K562 (cell line): ENCODE measurements around the gene MICAL2. TPM values are rescaled to one million over a fixed set of nuclear protein-coding genes. Genes with fewer than 3 reads are reported as not detected.

Source experiments
- DACH1 ChIP-seq: fragments of 450-650 bp; IDR thresholded peaks from 2 replicates; pipeline ENCODE4 v1.6.1; 2018; ENCODE audit not compliant: partially characterized antibody
- MNT ChIP-seq, 2 experiments: fragments of 450-650 bp; conservative IDR thresholded peaks; 2 replicates each; pipeline ENCODE4 v1.6.1; 2017; ENCODE audit warnings: mild to moderate bottlenecking in 2 of 2, moderate library complexity in 2 of 2
- NCOA4 ChIP-seq: fragments of 450-650 bp; IDR thresholded peaks from 2 replicates; pipeline ENCODE4 v1.6.1; 2018; ENCODE audit warnings: mild to moderate bottlenecking; ENCODE audit not compliant: partially characterized antibody
- NRF1 ChIP-seq, 2 experiments: fragments of 450-650 bp; IDR thresholded peaks in 1 of 2; conservative IDR thresholded peaks in 1 of 2; 2 replicates each; pipeline ENCODE4 v1.6.1; 2014; ENCODE audit warnings: mild to moderate bottlenecking in 2 of 2
- OTX1 ChIP-seq: fragments of 450-650 bp; formaldehyde crosslinking; IDR thresholded peaks from 2 replicates; pipeline ENCODE4 v1.4.0; 2022; ENCODE audit warnings: mild to moderate bottlenecking
- POLR2AphosphoS2 ChIP-seq: IDR thresholded peaks from 2 replicates; pipeline ENCODE4 v1.6.1; 2012; ENCODE audit warnings: low read length, improper control_type of control experiment
- PTTG1 ChIP-seq: fragments of 450-650 bp; IDR thresholded peaks from 2 replicates; pipeline ENCODE4 v1.6.1; 2016; ENCODE audit warnings: low read depth, mild to moderate bottlenecking, missing genetic modification characterization, missing compliant biosample characterization
- RBM25 ChIP-seq: fragments of 200-400 bp; formaldehyde crosslinking; IDR thresholded peaks from 2 replicates; pipeline ENCODE4 v1.6.1; 2018; ENCODE audit warnings: low read length, low read depth, moderate library complexity; ENCODE audit not compliant: severe bottlenecking
- SP2 ChIP-seq: IDR thresholded peaks from 2 replicates; pipeline ENCODE4 v1.6.1; 2011; ENCODE audit warnings: mild to moderate bottlenecking, low read depth, low read length, moderate library complexity; ENCODE audit not compliant: poor library complexity, severe bottlenecking; ENCODE audit errors: extremely low read depth
- SRSF7 ChIP-seq: fragments of 200-400 bp; formaldehyde crosslinking; optimal IDR thresholded peaks from 2 replicates; pipeline ENCODE3; 2017; ENCODE audit warnings: mild to moderate bottlenecking, low read depth, low read length
- TFAP4 ChIP-seq: sonication (generic); formaldehyde crosslinking; IDR thresholded peaks from 2 replicates; pipeline ENCODE4 v1.8.0; 2022; ENCODE audit warnings: missing genetic modification reagents, mild to moderate bottlenecking, moderate library complexity, borderline replicate concordance
- ZNF143 ChIP-seq: sonication (generic); formaldehyde crosslinking; IDR thresholded peaks from 2 replicates; pipeline ENCODE4 v1.9.0; 2022; ENCODE audit warnings: mild to moderate bottlenecking, missing genetic modification reagents
- ZNF197 ChIP-seq: fragments of 200-800 bp; sonication (Bioruptor generic); IDR thresholded peaks from 2 replicates; pipeline ENCODE4 v1.6.1; 2016; ENCODE audit warnings: low read depth, missing genetic modification characterization, missing compliant biosample characterization
- ZNF764 ChIP-seq: fragments of 250-450 bp; sonication (Bioruptor Pico); IDR thresholded peaks from 2 replicates; pipeline ENCODE4 v1.4.0; 2020; ENCODE audit warnings: low read depth, mild to moderate bottlenecking, moderate library complexity
- polyA plus RNA-seq, 8 experiments: library from polyadenylated mRNA; depleted of rRNA in 4 of 8; stranded (reverse) in 5 of 8; unstranded in 3 of 8; fragments of >200 nt; fragmentation: Nextera tagmentation in 2 of 8; fragmentation: Illumina TruSeq in 1 of 8; extraction: Ambion mirVana in 2 of 8; extraction: Trizol in 1 of 8; gene quantifications; 2 replicates each; pipeline versions ENCODE4 v1.2.1 to v1.2.3, GENCODE V29; 2011 to 2014; ENCODE audit warnings: inconsistent platforms in 1 of 8, missing spikeins in 1 of 8
- total RNA-seq, 7 experiments: library from RNA; depleted of rRNA in 6 of 7; stranded (reverse); fragments of >200 nt in 6 of 7; fragmentation: Illumina TruSeq in 2 of 7; extraction: Trizol in 2 of 7; gene quantifications; 2 replicates each; pipeline versions ENCODE4 v1.2.1 to v1.2.3, GENCODE V29; 2011 to 2021; ENCODE audit warnings: low replicate concordance in 1 of 7
- TF ChIP-seq, protein P1 (sequence below), 2 experiments: fragments of 450-650 bp in 1 of 2; sonication (generic) in 1 of 2; formaldehyde crosslinking in 1 of 2; IDR thresholded peaks; 2 replicates each; pipeline versions ENCODE4 v1.7.1 to v1.9.0; 2016 to 2022; ENCODE audit warnings: inconsistent platforms in 1 of 2, mild to moderate bottlenecking in 1 of 2, missing genetic modification reagents in 1 of 2

Gene MICAL2
- total and polyA plus RNA-seq, 9 of the 15 experiments (the other 6 are each of a cell fraction or from before 2014, with no cell fraction given), result 4.7 to 64.2 (median 33.6) TPM

- TF ChIP-seq SRSF7, result no peak
- no peak for TF ChIP-seq NCOA4
- TF ChIP-seq TFAP4 (CRISPR knock-in tag), result peak; percentile 75; the same call in 1 of the 2 replicates
- no peak for TF ChIP-seq ZNF143 (CRISPR knock-in tag)
- no peak for TF ChIP-seq RBM25
- no peak for TF ChIP-seq OTX1
- TF ChIP-seq, protein P1, sequence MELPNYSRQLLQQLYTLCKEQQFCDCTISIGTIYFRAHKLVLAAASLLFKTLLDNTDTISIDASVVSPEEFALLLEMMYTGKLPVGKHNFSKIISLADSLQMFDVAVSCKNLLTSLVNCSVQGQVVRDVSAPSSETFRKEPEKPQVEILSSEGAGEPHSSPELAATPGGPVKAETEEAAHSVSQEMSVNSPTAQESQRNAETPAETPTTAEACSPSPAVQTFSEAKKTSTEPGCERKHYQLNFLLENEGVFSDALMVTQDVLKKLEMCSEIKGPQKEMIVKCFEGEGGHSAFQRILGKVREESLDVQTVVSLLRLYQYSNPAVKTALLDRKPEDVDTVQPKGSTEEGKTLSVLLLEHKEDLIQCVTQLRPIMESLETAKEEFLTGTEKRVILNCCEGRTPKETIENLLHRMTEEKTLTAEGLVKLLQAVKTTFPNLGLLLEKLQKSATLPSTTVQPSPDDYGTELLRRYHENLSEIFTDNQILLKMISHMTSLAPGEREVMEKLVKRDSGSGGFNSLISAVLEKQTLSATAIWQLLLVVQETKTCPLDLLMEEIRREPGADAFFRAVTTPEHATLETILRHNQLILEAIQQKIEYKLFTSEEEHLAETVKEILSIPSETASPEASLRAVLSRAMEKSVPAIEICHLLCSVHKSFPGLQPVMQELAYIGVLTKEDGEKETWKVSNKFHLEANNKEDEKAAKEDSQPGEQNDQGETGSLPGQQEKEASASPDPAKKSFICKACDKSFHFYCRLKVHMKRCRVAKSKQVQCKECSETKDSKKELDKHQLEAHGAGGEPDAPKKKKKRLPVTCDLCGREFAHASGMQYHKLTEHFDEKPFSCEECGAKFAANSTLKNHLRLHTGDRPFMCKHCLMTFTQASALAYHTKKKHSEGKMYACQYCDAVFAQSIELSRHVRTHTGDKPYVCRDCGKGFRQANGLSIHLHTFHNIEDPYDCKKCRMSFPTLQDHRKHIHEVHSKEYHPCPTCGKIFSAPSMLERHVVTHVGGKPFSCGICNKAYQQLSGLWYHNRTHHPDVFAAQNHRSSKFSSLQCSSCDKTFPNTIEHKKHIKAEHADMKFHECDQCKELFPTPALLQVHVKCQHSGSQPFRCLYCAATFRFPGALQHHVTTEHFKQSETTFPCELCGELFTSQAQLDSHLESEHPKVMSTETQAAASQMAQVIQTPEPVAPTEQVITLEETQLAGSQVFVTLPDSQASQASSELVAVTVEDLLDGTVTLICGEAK (IDR thresholded peaks at IDR 0.05), result no peak
- TF ChIP-seq, protein P1 (CRISPR knock-in tag; IDR thresholded peaks at IDR 0.05), result no peak
- no peak for TF ChIP-seq SP2
- 0 out of 4 replicates have a peak, but pooled peaks of 1 of the 2 experiments have one; percentile 30 for TF ChIP-seq NRF1 (conservative IDR thresholded peaks at IDR 0.05 in 1 of 2, IDR thresholded peaks at IDR 0.05 in 1 of 2)
- no peak for TF ChIP-seq ZNF764 (CRISPR knock-in tag)
- no peak for TF ChIP-seq PTTG1 (tag)
- peak; percentile 79 to 92 for TF ChIP-seq MNT (conservative IDR thresholded peaks at IDR 0.05)
- no peak for TF ChIP-seq DACH1
- no peak for TF ChIP-seq POLR2AphosphoS2
- TF ChIP-seq ZNF197 (CRISPR knock-in tag), result no peak
Observed at GRCh38 chr11:12114193-12115033, 4.0 kb downstream of the MICAL2 start (continued).
